ENCODE results near the gene ANKRD52.

DNA sequence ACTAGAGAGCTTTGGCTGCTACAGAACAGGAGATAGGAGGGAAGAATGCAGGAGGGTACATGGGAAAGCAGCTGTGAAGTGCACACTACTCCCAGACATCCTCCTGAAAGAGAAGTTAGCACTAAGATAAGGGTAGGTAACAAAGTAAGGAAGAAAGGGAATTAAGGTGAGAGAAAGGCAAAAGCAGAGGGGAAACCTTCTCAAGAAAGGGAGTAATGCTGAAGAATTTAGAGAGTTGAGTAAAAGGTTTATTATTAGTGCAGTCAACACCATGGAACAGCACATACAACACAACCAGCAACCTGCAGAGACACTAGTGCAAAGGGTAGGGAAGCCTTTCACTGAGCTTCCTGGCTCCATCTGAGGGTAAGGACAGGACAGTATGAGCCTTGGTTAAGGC is 53.9 kb downstream of the ANKRD52 start:
- TF ChIP-seq, protein P1, sequence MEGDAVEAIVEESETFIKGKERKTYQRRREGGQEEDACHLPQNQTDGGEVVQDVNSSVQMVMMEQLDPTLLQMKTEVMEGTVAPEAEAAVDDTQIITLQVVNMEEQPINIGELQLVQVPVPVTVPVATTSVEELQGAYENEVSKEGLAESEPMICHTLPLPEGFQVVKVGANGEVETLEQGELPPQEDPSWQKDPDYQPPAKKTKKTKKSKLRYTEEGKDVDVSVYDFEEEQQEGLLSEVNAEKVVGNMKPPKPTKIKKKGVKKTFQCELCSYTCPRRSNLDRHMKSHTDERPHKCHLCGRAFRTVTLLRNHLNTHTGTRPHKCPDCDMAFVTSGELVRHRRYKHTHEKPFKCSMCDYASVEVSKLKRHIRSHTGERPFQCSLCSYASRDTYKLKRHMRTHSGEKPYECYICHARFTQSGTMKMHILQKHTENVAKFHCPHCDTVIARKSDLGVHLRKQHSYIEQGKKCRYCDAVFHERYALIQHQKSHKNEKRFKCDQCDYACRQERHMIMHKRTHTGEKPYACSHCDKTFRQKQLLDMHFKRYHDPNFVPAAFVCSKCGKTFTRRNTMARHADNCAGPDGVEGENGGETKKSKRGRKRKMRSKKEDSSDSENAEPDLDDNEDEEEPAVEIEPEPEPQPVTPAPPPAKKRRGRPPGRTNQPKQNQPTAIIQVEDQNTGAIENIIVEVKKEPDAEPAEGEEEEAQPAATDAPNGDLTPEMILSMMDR (IDR thresholded peaks at IDR 0.05): no peak
- no peak for TF ChIP-seq POLR2A (IDR thresholded peaks at IDR 0.05)

Data from Peyer's patch (tissue), 4 donors.